Measurements from ENCODE around the gene MBTPS1.

GRCh38 chr16:84085271-84085667 is 31.5 kb downstream of the MBTPS1 start:
- TF ChIP-seq CTCF (IDR thresholded peaks at IDR 0.05) (no peak), POLR2A (IDR thresholded peaks at IDR 0.05) (no peak)

Data from heart left ventricle (tissue), 13 donors.